GM19397 (cell line): ENCODE results near the gene PUM2.
"Not testable (repeated sequence)": the region's sequence is repeated elsewhere in the genome, so short reads cannot be mapped to it uniquely, and the experiment has no call there.

ENCODE experiments used
- ATAC-seq: cut with Tn5 transposase; IDR thresholded peaks from one replicate; pipeline ENCODE4 v1.9.1; 2021; ENCODE audit warnings: mild to moderate bottlenecking, moderate library complexity; ENCODE audit not compliant: unreplicated experiment

PUM2 gene

GRCh38 chr2:20369366-20369765 is 18.7 kb upstream of the PUM2 start:
- ATAC-seq: no peak

GRCh38 chr2:20368706-20369105 is 18.1 kb upstream of the PUM2 start:
- ATAC-seq: no peak

GRCh38 chr2:20367929-20368328 is 17.3 kb upstream of the PUM2 start:
- ATAC-seq: not testable (repeated sequence)

GRCh38 chr2:20366672-20367116 is 16.1 kb upstream of the PUM2 start:
- ATAC-seq: no peak

GRCh38 chr2:20365249-20365817 is 14.7 kb upstream of the PUM2 start:
- peak; percentile 80 for ATAC-seq

GRCh38 chr2:20363578-20363977 is 12.9 kb upstream of the PUM2 start:
- ATAC-seq: no peak

GRCh38 chr2:20362701-20363435 is 12.2 kb upstream of the PUM2 start:
- ATAC-seq: no peak

GRCh38 chr2:20361893-20362292 is 11.2 kb upstream of the PUM2 start:
- ATAC-seq: no peak

- no peak for ATAC-seq
These were observed 8.5 kb upstream of the PUM2 start for GRCh38 chr2:20359096-20359495.

GRCh38 chr2:20357638-20358389 is 7.2 kb upstream of the PUM2 start:
- ATAC-seq: no peak

- ATAC-seq: no peak
These were observed 5.4 kb upstream of the PUM2 start for GRCh38 chr2:20356042-20356441.

GRCh38 chr2:20355131-20355530 is 4.5 kb upstream of the PUM2 start:
- ATAC-seq: no peak

- ATAC-seq: no peak
These were observed 2.8 kb upstream of the PUM2 start for GRCh38 chr2:20353241-20353992.

- no peak for ATAC-seq
These were observed 2.1 kb upstream of the PUM2 start for GRCh38 chr2:20352581-20353216.

- no peak for ATAC-seq
These were observed 1.6 kb upstream of the PUM2 start for GRCh38 chr2:20352230-20352578.

- ATAC-seq: no peak
These were observed 1.0 kb upstream of the PUM2 start for GRCh38 chr2:20351555-20352229.

- peak; percentile 27 for ATAC-seq
These were observed 467 bp downstream of the PUM2 start for GRCh38 chr2:20350041-20350712.

- no peak for ATAC-seq
These were observed 1.1 kb downstream of the PUM2 start for GRCh38 chr2:20349513-20349921.

- ATAC-seq: no peak
These were observed 2.1 kb downstream of the PUM2 start for GRCh38 chr2:20348542-20348941.
